ENCODE results near the gene RASL12. TPM values are rescaled to one million over a fixed set of nuclear protein-coding genes. Genes with fewer than 3 reads are reported as not detected.

Gene RASL12
- total RNA-seq, 1 donor from 2014 or later: 0.69 TPM

DNA sequence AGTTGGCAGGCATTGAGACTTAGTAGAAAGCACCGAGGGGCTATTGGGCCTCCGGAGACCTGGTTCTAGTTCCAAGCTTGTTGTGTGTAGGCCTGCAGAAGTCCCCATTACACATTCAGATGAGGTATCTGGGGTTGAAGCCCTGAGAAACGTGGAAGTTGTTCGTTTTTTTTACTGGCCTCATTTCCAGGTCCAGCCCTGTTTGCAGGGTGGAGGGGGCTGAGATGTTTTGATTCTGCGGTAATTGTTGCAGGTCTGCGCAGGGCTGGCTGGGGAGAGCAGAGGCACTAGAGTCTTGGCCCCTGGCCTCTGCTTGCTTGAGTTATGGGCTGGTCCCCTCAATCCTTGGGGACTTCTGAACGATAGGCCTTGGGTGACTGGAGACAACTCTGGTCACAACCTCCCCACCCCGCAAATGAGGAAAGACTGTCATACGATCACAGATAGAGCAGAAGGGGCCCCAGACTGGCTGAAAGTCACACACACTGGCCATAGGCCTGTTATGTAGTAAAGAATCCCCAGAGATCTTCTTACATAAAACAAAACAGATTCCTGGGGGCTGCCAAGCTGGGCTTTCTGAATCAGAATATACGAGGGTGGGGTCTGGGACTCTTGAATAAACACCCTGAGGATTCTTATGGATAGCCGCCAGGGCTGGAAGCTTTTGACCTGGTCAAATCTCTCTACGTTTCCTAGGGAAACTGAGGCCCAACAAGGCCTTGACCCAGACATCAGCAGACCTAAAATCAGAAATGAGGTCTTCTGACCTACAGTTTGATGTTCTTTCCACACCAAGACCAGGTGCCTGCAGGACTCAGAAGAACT, 24.4 kb upstream of the RASL12 start:
- Mint-ChIP-seq H3K27me3 (ENCODE audit: unreplicated experiment) (no peaks in the 10 kb centered on the region), H3K4me3 (ENCODE audit: unreplicated experiment) (no peak overlapping the region), H3K9me3 (ENCODE audit: unreplicated experiment) (no peaks in the 10 kb centered on the region), H3K27ac (ENCODE audit: unreplicated experiment) (no peak overlapping the region), H3K36me3 (ENCODE audit: low read depth, unreplicated experiment) (no peaks in the 10 kb centered on the region), H3K4me1 (ENCODE audit: unreplicated experiment) (no peaks in the 10 kb centered on the region)
- no peak for DNase-seq (ENCODE audit: low spot score)
- TF ChIP-seq, protein P1, sequence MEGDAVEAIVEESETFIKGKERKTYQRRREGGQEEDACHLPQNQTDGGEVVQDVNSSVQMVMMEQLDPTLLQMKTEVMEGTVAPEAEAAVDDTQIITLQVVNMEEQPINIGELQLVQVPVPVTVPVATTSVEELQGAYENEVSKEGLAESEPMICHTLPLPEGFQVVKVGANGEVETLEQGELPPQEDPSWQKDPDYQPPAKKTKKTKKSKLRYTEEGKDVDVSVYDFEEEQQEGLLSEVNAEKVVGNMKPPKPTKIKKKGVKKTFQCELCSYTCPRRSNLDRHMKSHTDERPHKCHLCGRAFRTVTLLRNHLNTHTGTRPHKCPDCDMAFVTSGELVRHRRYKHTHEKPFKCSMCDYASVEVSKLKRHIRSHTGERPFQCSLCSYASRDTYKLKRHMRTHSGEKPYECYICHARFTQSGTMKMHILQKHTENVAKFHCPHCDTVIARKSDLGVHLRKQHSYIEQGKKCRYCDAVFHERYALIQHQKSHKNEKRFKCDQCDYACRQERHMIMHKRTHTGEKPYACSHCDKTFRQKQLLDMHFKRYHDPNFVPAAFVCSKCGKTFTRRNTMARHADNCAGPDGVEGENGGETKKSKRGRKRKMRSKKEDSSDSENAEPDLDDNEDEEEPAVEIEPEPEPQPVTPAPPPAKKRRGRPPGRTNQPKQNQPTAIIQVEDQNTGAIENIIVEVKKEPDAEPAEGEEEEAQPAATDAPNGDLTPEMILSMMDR (IDR thresholded peaks at IDR 0.05; ENCODE audit: unreplicated experiment): no peak

DNA sequence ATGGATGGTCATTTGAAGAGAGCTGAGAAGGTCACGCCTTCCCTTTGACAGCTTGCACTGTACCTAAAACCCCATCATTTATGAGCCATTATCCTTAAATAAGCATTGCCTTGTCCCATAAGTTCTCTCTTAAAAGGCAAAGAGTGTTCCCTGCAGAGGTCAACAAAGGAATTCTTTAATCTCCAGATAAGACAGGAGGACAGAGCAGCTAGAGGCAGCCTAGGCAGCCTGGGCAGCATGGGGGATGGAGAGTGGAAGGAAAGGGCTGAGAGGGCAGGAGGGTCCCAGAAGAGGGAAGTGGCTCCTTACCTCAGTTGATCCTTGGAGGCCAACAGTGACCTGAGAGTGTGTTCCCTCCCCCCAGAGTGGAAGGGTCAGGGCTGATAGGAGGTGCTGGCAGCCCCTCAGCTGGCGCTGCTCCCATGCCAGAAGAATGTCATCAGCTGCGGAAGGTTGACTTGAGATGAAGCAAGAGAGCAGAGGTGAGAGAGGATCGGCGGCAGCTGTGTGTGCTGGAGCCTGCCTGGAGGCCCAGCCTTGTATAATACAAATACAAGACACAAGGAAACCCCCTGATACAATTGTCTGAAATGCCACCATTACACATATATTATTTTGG, 21.5 kb upstream of the RASL12 start:
- H3K9me3 Mint-ChIP-seq (ENCODE audit: unreplicated experiment): no peaks in the 10 kb centered on the region
- H3K36me3 Mint-ChIP-seq (ENCODE audit: low read depth, unreplicated experiment): no peaks in the 10 kb centered on the region
- no peak for DNase-seq (ENCODE audit: low spot score)
- peaks cover 2% of the 10 kb centered on the region for H3K4me1 Mint-ChIP-seq (ENCODE audit: unreplicated experiment)
- no peak overlapping the region for H3K4me3 Mint-ChIP-seq (ENCODE audit: unreplicated experiment)
- H3K27me3 Mint-ChIP-seq (ENCODE audit: unreplicated experiment): no peaks in the 10 kb centered on the region
- H3K27ac Mint-ChIP-seq (ENCODE audit: unreplicated experiment): peak overlapping the region; percentile 30
- TF ChIP-seq, protein P1 (IDR thresholded peaks at IDR 0.05; ENCODE audit: unreplicated experiment): no peak

DNA sequence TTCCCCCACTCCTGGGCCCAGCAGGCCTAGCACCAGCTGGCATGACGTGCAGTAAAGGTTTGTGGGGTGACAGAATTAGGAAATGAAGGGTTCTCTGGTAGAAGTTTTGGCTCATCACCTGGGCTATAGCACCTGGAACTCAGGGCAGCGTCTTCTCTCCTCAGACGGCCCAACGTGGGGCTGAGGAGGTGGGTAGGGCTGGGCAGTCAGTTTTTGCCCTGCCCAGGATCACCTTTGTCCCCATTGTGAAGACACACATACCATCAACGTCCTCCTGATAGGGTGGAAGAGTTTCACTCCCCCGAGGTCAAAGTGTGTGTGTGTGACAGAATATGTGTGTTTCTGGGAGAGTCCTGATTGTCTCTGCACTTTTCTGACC, 20.8 kb upstream of the RASL12 start:
- Mint-ChIP-seq H3K4me1 (ENCODE audit: unreplicated experiment) (peaks cover 9% of the 10 kb centered on the region), H3K4me3 (ENCODE audit: unreplicated experiment) (no peak overlapping the region), H3K27ac (ENCODE audit: unreplicated experiment) (no peak overlapping the region)

DNA sequence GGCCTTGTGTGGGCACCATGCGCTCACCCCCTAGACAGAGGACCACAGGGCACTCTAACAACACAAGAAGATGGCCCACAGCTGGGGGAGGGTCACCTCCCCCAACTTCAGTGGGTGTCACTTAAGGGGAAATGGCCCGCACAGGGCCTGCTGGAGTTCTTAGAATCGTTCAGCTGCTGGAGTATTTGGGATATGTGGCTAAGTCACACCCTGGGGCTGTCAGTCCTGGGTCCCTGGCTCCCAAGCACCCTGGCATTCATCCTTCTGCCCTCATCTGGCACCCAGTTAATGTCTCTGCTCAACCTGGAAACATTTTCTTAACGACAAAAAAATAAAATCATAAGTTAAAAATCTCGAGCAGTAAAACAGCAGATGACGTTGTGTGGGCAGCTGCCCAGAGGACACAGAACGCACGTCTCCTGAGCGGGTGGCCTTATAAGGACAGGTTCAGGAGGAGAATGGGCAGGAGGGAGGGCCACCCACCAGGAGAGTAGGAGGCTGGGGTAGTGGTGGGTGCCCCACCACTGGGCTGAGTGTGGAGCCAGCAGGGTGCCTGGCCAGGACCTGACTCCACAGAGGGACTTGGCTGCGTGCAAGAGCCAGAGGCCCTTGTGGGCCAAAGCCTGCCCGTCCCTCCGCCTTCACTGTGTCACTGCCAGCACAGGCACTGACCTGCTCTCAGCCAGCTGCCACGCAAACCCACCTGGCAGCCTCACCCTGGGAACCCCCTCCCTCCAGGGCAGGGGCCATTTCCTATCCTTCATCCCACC, 20.3 kb upstream of the RASL12 start:
- Mint-ChIP-seq H3K27me3 (ENCODE audit: unreplicated experiment) (peaks cover 4% of the 10 kb centered on the region), H3K27ac (ENCODE audit: unreplicated experiment) (no peak overlapping the region), H3K36me3 (ENCODE audit: low read depth, unreplicated experiment) (no peaks in the 10 kb centered on the region), H3K4me3 (ENCODE audit: unreplicated experiment) (no peak overlapping the region), H3K4me1 (ENCODE audit: unreplicated experiment) (peaks cover 14% of the 10 kb centered on the region), H3K9me3 (ENCODE audit: unreplicated experiment) (no peaks in the 10 kb centered on the region)
- no peak for DNase-seq (ENCODE audit: low spot score)
- TF ChIP-seq, protein P1 (IDR thresholded peaks at IDR 0.05; ENCODE audit: unreplicated experiment): no peak

More for the DNA sequence above, 20.8 kb upstream of the RASL12 start:
- Mint-ChIP-seq H3K36me3 (ENCODE audit: low read depth, unreplicated experiment) (no peaks in the 10 kb centered on the region), H3K27me3 (ENCODE audit: unreplicated experiment) (peaks cover 3% of the 10 kb centered on the region), H3K9me3 (ENCODE audit: unreplicated experiment) (no peaks in the 10 kb centered on the region)
- DNase-seq (ENCODE audit: low spot score): no peak
- TF ChIP-seq, protein P1 (IDR thresholded peaks at IDR 0.05; ENCODE audit: unreplicated experiment): no peak

Measured in endothelial cell (in vitro differentiated cells).